BLaER1 treated with 17β-estradiol and CSF1 and Interleukin-3, amounts not matched to agents 10 nM and 100 nM (cell line): ENCODE measurements around the gene ARHGEF25.

Experiments
- H3K27ac ChIP-seq, 11 experiments: shearing (Covaris generic); formaldehyde crosslinking; 2 replicates each; pipeline ENCODE4 v1.8.1; 2022
- H3K27me3 ChIP-seq, 11 experiments: shearing (Covaris generic); formaldehyde crosslinking; 2 replicates each; pipeline ENCODE4 v1.8.1; 2022
- H3K36me3 ChIP-seq, 11 experiments: shearing (Covaris generic); formaldehyde crosslinking; 2 replicates each; pipeline ENCODE4 v1.8.1; 2022
- H3K4me1 ChIP-seq, 10 experiments: shearing (Covaris generic); formaldehyde crosslinking; 2 replicates each; pipeline ENCODE4 v1.8.1; 2022
- H3K4me2 ChIP-seq, 11 experiments: shearing (Covaris generic); formaldehyde crosslinking; 2 replicates each; pipeline ENCODE4 v1.8.1; 2022
- H3K4me3 ChIP-seq, 10 experiments: shearing (Covaris generic); formaldehyde crosslinking; 2 replicates each; pipeline ENCODE4 v1.8.1; 2022
- H3K9ac ChIP-seq, 11 experiments: shearing (Covaris generic); formaldehyde crosslinking; 2 replicates each; pipeline ENCODE4 v1.8.1; 2022
- H3K9me3 ChIP-seq, 11 experiments: shearing (Covaris generic); formaldehyde crosslinking; replicated peaks in 1 of 11; 2 replicates each; pipeline ENCODE4 v1.8.1; 2022
- H4K20me1 ChIP-seq, 11 experiments: shearing (Covaris generic); formaldehyde crosslinking; 2 replicates each; pipeline ENCODE4 v1.8.1; 2022
- Cebpa-rat ChIP-seq, 11 experiments: shearing (Covaris generic); IDR thresholded peaks; 2 replicates each; pipeline ENCODE4 v1.8.1; 2022

The ARHGEF25 gene

GRCh38 chr12:57590864-57591781 is 20.1 kb upstream of the ARHGEF25 start, which contains the start of gene PIP4K2C:
PIP4K2C (plus strand) TSS chr12:57591192; CDS start chr12:57591290, 98 bp downstream.
- Histone ChIP-seq H3K36me3 (peaks cover 0 to 14% (median 0%) of the 10 kb centered on the region in 11 experiments; a peak in 4 of 22 replicates), H3K9me3 (no peaks in the 10 kb centered on the region; a peak in 1 of 22 replicates), H3K4me1 (peaks cover 11 to 22% (median 19%) of the 10 kb centered on the region in 10 experiments), H3K4me2 (peak within 1 kb of the TSS; percentile 85 to 98 (median 90)), H3K27ac (peak within 1 kb of the TSS in 8 of 11 experiments; percentile 2 to 53 (median 28); a peak in 10 of 22 replicates), H4K20me1 (no peaks in the 10 kb centered on the region; a peak in 1 of 22 replicates), H3K9ac (peak within 1 kb of the TSS; percentile 16 to 77 (median 62); a peak in 21 of 22 replicates), H3K4me3 (peak within 1 kb of the TSS; percentile 58 to 73 (median 64)), H3K27me3 (peaks cover 16 to 32% (median 23%) of the 10 kb centered on the region in 11 experiments; a peak in 21 of 22 replicates)
- no peak for TF ChIP-seq Cebpa-rat (IDR thresholded peaks at IDR 0.05)

DNA sequence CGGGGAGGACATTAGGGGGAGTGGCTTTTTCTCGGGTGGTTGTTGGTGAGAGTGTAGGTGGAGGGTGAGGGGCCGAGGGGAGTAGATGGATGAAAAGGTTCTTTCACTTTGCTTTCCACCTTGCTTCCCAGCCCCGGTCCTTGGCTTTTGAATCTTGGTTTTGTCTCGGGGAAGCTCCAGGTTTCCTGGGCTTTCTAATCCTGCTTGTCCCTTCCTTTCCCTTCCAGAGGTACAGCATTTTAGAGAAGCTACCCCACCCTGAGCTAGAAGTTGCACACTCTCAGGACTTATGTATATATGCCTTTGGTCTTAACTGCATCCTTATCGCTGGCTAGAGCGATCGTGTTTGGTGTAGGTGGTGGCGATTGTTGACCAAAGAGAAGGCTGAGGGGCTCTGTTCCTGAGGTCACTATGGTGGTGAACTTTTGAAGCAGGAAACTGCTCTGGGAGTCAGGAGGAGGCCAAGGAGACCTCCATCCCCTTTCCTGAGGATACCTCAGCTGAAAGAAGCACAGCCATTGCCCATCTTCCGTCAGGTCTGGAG is 19.4 kb upstream of the ARHGEF25 start:
- H3K9ac ChIP-seq: peak overlapping the region in 3 of 11 experiments; percentile 65 to 77 (median 67); a peak in 3 of 22 replicates
- peaks cover 16 to 32% (median 23%) of the 10 kb centered on the region in 11 experiments; a peak in 21 of 22 replicates for H3K27me3 ChIP-seq
- no peak overlapping the region for H3K27ac ChIP-seq
- peak overlapping the region; percentile 58 to 73 (median 64); a peak in 17 of 20 replicates for H3K4me3 ChIP-seq
- no peaks in the 10 kb centered on the region for H4K20me1 ChIP-seq
- TF ChIP-seq Cebpa-rat (IDR thresholded peaks at IDR 0.05): no peak
- H3K9me3 ChIP-seq: no peaks in the 10 kb centered on the region; a peak in 1 of 22 replicates
- peak overlapping the region; percentile 85 to 98 (median 90) for H3K4me2 ChIP-seq
- H3K4me1 ChIP-seq: peaks cover 11 to 22% (median 19%) of the 10 kb centered on the region in 10 experiments
- H3K36me3 ChIP-seq: peaks cover 0 to 15% (median 0%) of the 10 kb centered on the region in 11 experiments; a peak in 5 of 22 replicates

- H3K9me3 ChIP-seq: no peaks in the 10 kb centered on the region; a peak in 1 of 22 replicates
- no peak overlapping the region for H3K4me3 ChIP-seq
- H3K27ac ChIP-seq: no peak overlapping the region
- peaks cover 11 to 22% (median 19%) of the 10 kb centered on the region in 10 experiments for H3K4me1 ChIP-seq
- peak overlapping the region in 6 of 11 experiments; percentile 86 to 98 (median 92); a peak in 6 of 22 replicates for H3K4me2 ChIP-seq
- H4K20me1 ChIP-seq: no peaks in the 10 kb centered on the region
- no peak overlapping the region for H3K9ac ChIP-seq
- peaks cover 16 to 32% (median 23%) of the 10 kb centered on the region in 11 experiments; a peak in 21 of 22 replicates for H3K27me3 ChIP-seq
- no peak for TF ChIP-seq Cebpa-rat (IDR thresholded peaks at IDR 0.05)
- peaks cover 0 to 15% (median 0%) of the 10 kb centered on the region in 11 experiments; a peak in 5 of 22 replicates for H3K36me3 ChIP-seq
Observed at GRCh38 chr12:57592551-57593165, 18.6 kb upstream of the ARHGEF25 start.

GRCh38 chr12:57593187-57593586 is 18.0 kb upstream of the ARHGEF25 start:
- peaks cover 11 to 22% (median 19%) of the 10 kb centered on the region in 10 experiments for H3K4me1 ChIP-seq
- H3K4me3 ChIP-seq: no peak overlapping the region
- no peaks in the 10 kb centered on the region; a peak in 1 of 22 replicates for H3K9me3 ChIP-seq
- H3K4me2 ChIP-seq: no peak overlapping the region
- peaks cover 16 to 29% (median 23%) of the 10 kb centered on the region in 11 experiments; a peak in 21 of 22 replicates for H3K27me3 ChIP-seq
- H3K9ac ChIP-seq: no peak overlapping the region
- no peak overlapping the region for H3K27ac ChIP-seq
- no peak for TF ChIP-seq Cebpa-rat (IDR thresholded peaks at IDR 0.05)
- no peaks in the 10 kb centered on the region for H4K20me1 ChIP-seq
- H3K36me3 ChIP-seq: peaks cover 0 to 15% (median 0%) of the 10 kb centered on the region in 11 experiments; a peak in 5 of 22 replicates

DNA sequence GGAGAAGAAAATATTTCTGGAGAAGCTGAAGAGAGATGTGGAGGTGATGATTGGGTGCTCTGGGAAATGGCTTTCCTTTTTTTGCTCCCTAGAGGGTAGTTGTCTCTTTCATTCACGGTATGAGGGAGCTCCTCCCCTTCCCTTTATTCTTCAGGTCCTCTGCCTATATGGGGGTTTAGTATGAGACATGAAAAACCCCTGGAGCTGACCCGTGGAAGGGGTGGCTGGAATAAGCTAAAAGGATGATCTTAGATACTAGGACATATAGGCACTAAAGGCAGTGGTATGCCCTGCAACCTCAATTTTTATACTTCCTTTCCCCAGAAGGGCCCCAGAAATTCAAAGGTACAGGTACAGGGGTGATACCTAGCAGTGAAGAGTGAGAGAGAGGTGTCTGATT is 10.8 kb upstream of the ARHGEF25 start:
- TF ChIP-seq Cebpa-rat (IDR thresholded peaks at IDR 0.05): no peak
- H3K4me1 ChIP-seq: peaks cover 14 to 29% (median 23%) of the 10 kb centered on the region in 10 experiments; a peak in 19 of 20 replicates
- peak overlapping the region in 8 of 11 experiments; percentile 2 to 40 (median 28); a peak in 6 of 22 replicates for H3K4me2 ChIP-seq
- peaks cover 20 to 32% (median 27%) of the 10 kb centered on the region in 11 experiments for H3K27me3 ChIP-seq
- peaks cover 0 to 48% (median 15%) of the 10 kb centered on the region in 11 experiments; a peak in 8 of 22 replicates for H3K36me3 ChIP-seq
- H4K20me1 ChIP-seq: no peaks in the 10 kb centered on the region
- no peaks in the 10 kb centered on the region for H3K9me3 ChIP-seq
- H3K27ac ChIP-seq: no peak overlapping the region
- H3K9ac ChIP-seq: no peak overlapping the region
- H3K4me3 ChIP-seq: no peak overlapping the region

- Histone ChIP-seq H3K27me3 (peaks cover 31 to 52% (median 45%) of the 10 kb centered on the region in 11 experiments), H3K27ac (no peak overlapping the region), H3K4me3 (no peak overlapping the region), H3K4me1 (peaks cover 21 to 37% (median 29%) of the 10 kb centered on the region in 10 experiments; a peak in 19 of 20 replicates), H3K9me3 (no peaks in the 10 kb centered on the region), H3K36me3 (peaks cover 0 to 38% (median 10%) of the 10 kb centered on the region in 11 experiments; a peak in 7 of 22 replicates), H3K9ac (no peak overlapping the region), H4K20me1 (no peaks in the 10 kb centered on the region), H3K4me2 (no peak overlapping the region)
- TF ChIP-seq Cebpa-rat (IDR thresholded peaks at IDR 0.05): no peak
Observed at GRCh38 chr12:57602544-57602943, 8.7 kb upstream of the ARHGEF25 start.

GRCh38 chr12:57603324-57603723 is 7.9 kb upstream of the ARHGEF25 start:
- H3K27me3 ChIP-seq: peaks cover 31 to 59% (median 49%) of the 10 kb centered on the region in 11 experiments
- H4K20me1 ChIP-seq: no peaks in the 10 kb centered on the region
- no peak overlapping the region for H3K27ac ChIP-seq
- peak overlapping the region; percentile 78 to 94 (median 89); a peak in 19 of 22 replicates for H3K4me2 ChIP-seq
- H3K9me3 ChIP-seq: no peaks in the 10 kb centered on the region
- H3K9ac ChIP-seq: no peak overlapping the region
- peaks cover 0 to 38% (median 10%) of the 10 kb centered on the region in 11 experiments; a peak in 7 of 22 replicates for H3K36me3 ChIP-seq
- H3K4me3 ChIP-seq: no peak overlapping the region
- TF ChIP-seq Cebpa-rat (IDR thresholded peaks at IDR 0.05): no peak
- peaks cover 21 to 37% (median 30%) of the 10 kb centered on the region in 10 experiments; a peak in 19 of 20 replicates for H3K4me1 ChIP-seq
